AG04450 (cell line): Measurements from ENCODE around the gene SLC1A5. TPM values are rescaled to one million over a fixed set of nuclear protein-coding genes. Genes with fewer than 3 reads are reported as not detected.
A peak's percentile ranks its signal among the peaks of the same experiment; 100 is the strongest.

Experiments used
- CTCF ChIA-PET: fragments of 300-600, 350-600 bp; formaldehyde crosslinking; extraction: SDS; loops from one replicate; lab custom pipeline; 2022; ENCODE audit warnings: antibody characterized with exemption, inconsistent platforms; lab: Charles Lee
- POLR2A ChIA-PET: fragments of 350-600 bp; formaldehyde crosslinking; extraction: SDS; loops from one replicate; lab custom pipeline; 2021; ENCODE audit warnings: antibody characterized with exemption, inconsistent platforms; lab: Yijun Ruan, JAX
- DNase-seq: peaks from one replicate; pipeline ENCODE4 v3.0.0-alpha.2; 2011; ENCODE audit warnings: low read depth, low spot score
- H3K27ac ChIP-seq: one replicate; pipeline ENCODE4 v1.5.1; 2012; ENCODE audit warnings: low read depth, low read length, control low read depth
- H3K27me3 ChIP-seq: one replicate; pipeline ENCODE4 v1.6.0; 2012; ENCODE audit warnings: low read length; ENCODE audit not compliant: control insufficient read depth, insufficient read depth
- H3K4me3 ChIP-seq: 2 replicates; pipeline ENCODE4 v1.5.1; 2011; ENCODE audit warnings: mild to moderate bottlenecking, low read depth, low read length, control low read depth
- H3K9me3 ChIP-seq: 2 replicates; pipeline ENCODE4 v1.5.1; 2012; ENCODE audit warnings: low read length; ENCODE audit not compliant: control insufficient read depth, insufficient read depth
- CTCF ChIP-seq: IDR thresholded peaks from 2 replicates; pipeline ENCODE4 v1.5.1; 2011; ENCODE audit warnings: low read depth, low read length, control low read depth, inconsistent platforms
- polyA plus RNA-seq: library from polyadenylated mRNA; depleted of rRNA; stranded (reverse); fragments of >200 nt; gene quantifications from 2 replicates; pipeline ENCODE4 v1.2.3, GENCODE V29; 2011

Gene SLC1A5
- polyA plus RNA-seq, 1 experiment: 314 TPM

DNA sequence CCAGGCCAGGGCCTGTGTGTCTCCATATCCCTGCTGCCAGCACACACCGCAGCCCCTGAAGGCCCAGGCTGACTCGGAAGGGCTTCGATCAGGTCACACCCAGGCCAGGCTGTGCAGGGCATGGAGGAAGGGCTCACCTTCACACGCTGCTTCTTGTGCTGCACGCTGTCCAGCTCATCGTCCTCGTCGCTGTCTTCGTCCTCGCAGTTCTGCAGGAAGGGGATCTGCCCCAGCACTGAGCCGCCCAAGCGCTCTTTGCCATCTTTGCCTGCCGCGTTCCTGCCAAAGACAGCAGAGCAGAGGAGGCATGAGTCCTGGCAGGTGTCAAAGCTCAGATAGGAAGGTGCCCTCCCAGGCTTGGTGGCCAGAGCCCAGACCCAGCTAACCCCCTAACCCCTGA lies 57.8 kb downstream of the SLC1A5 start:
- DNase-seq: no peak
- CTCF ChIA-PET: interaction anchor here (1.7 kb wide), 1 partner anchor 27 kb away, joined by 4 read pairs; no protein-coding TSS in a partner anchor
- Histone ChIP-seq H3K4me3 (no peak overlapping the region), H3K27ac (peak overlapping the region; percentile 61), H3K27me3 (no peaks in the 10 kb centered on the region), H3K9me3 (no peaks in the 10 kb centered on the region; the same call in 1 of the 2 replicates)
- POLR2A ChIA-PET: interaction anchor here (1.1 kb wide), 1 partner anchor 14 kb away, joined by 3 read pairs; the partner anchor contains the start of gene PRKD2
- no peak for TF ChIP-seq CTCF

DNA sequence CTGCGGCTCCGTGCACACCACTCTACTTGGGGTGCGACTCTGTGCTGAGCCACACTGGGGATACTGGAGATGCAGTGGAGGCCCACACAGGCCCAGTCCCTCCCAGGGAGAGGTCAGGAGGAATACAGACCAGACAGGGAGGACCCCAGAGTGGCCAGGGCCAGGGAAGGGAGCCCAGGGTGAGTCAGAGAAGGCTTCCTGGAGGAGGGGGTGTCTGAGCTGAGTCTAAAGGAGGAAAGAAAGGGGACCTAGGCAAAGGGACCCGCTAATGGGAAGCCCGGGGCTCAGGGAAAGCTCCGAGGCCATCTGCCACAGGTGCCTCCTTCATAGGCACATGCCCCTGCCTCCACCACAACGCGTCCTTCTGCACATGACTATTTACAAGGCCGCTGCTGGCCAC lies 58.2 kb downstream of the SLC1A5 start:
- H3K27ac ChIP-seq: peak overlapping the region; percentile 11
- ChIA-PET POLR2A (interaction anchor here (1.1 kb wide), 1 partner anchor 13 kb away, joined by 3 read pairs; the partner anchor contains the start of gene PRKD2), CTCF (interaction anchor here (1.7 kb wide), 1 partner anchor 26 kb away, joined by 4 read pairs; no protein-coding TSS in a partner anchor)
- TF ChIP-seq CTCF: no peak
- DNase-seq: no peak
- H3K27me3 ChIP-seq: no peaks in the 10 kb centered on the region
- no peaks in the 10 kb centered on the region; the same call in 1 of the 2 replicates for H3K9me3 ChIP-seq
- no peak overlapping the region for H3K4me3 ChIP-seq

GRCh38 chr19:46729696-46730095 lies 58.7 kb downstream of the SLC1A5 start:
- no peak for TF ChIP-seq CTCF
- Histone ChIP-seq H3K9me3 (no peaks in the 10 kb centered on the region; the same call in 1 of the 2 replicates), H3K27me3 (no peaks in the 10 kb centered on the region), H3K4me3 (no peak overlapping the region), H3K27ac (peak overlapping the region; percentile 11)
- DNase-seq: no peak
- POLR2A ChIA-PET: no interaction called here
- CTCF ChIA-PET: interaction anchor here (0.6 to 3.2 kb wide), 11 partner anchors 8 to 1072 kb away, joined by 3 to 16 read pairs (median 5); no protein-coding TSS in a partner anchor

GRCh38 chr19:46728693-46729339 lies 59.6 kb downstream of the SLC1A5 start:
- no peak overlapping the region for H3K27ac ChIP-seq
- TF ChIP-seq CTCF: peak; percentile 86
- CTCF ChIA-PET: interaction anchor here (0.6 to 3.2 kb wide), 16 partner anchors 9 to 1072 kb away, joined by 3 to 16 read pairs (median 4); no protein-coding TSS in a partner anchor
- no peak overlapping the region for H3K4me3 ChIP-seq
- POLR2A ChIA-PET: no interaction called here
- no peak for DNase-seq
- no peaks in the 10 kb centered on the region for H3K27me3 ChIP-seq
- no peaks in the 10 kb centered on the region; the same call in 1 of the 2 replicates for H3K9me3 ChIP-seq

DNA sequence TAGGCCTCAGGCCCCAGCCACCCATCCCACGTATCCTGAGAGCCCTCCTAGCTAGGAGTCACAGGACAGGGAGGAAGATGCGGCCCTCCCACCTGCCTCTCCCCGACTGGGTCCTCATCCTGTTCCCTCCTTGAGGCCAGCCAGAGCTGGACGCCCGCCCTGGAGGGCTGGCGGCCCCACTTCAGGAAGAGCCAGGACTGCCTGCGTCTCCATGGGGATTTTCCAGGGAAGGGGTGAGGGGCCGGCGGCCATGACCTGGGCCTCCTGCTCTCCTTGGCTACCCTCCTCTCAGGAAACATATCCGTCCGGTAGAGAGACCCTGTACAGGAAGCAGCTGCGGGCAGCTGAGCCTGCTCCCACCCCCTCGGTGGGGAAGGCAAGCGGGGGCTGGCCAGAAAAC lies 60.2 kb downstream of the SLC1A5 start:
- H3K27me3 ChIP-seq: no peaks in the 10 kb centered on the region
- CTCF ChIA-PET: interaction anchor here (0.5 to 3.2 kb wide), 13 partner anchors 8 to 419 kb away, joined by 3 to 16 read pairs (median 4); no protein-coding TSS in a partner anchor
- no peak for TF ChIP-seq CTCF
- POLR2A ChIA-PET: no interaction called here
- no peak overlapping the region for H3K4me3 ChIP-seq
- H3K9me3 ChIP-seq: no peaks in the 10 kb centered on the region; the same call in 1 of the 2 replicates
- no peak for DNase-seq
- H3K27ac ChIP-seq: no peak overlapping the region
